HG03342 (cell line): Measurements from ENCODE around the gene RAB37.

Experiments
- ATAC-seq: cut with Tn5 transposase; IDR thresholded peaks from one replicate; pipeline ENCODE4 v1.9.1; 2021; ENCODE audit warnings: mild to moderate bottlenecking, moderate library complexity; ENCODE audit not compliant: unreplicated experiment

Gene RAB37

GRCh38 chr17:74736513-74737298, at the start of gene RAB37:
TSS of gene RAB37 (plus strand) at chr17:74737256. CDS start at chr17:74737273, 17 bp downstream.
- no peak for ATAC-seq

GRCh38 chr17:74687886-74688285, 49.2 kb upstream of the RAB37 start:
- ATAC-seq: no peak

GRCh38 chr17:74690409-74690825, 46.6 kb upstream of the RAB37 start:
- no peak for ATAC-seq

- ATAC-seq: no peak
Observed at GRCh38 chr17:74691151-74691550, 45.9 kb upstream of the RAB37 start.

- no peak for ATAC-seq
Observed at GRCh38 chr17:74694081-74694480, 43.0 kb upstream of the RAB37 start.

- ATAC-seq: no peak
Observed at GRCh38 chr17:74695629-74696028, 41.4 kb upstream of the RAB37 start.

GRCh38 chr17:74697515-74697914, 39.5 kb upstream of the RAB37 start:
- no peak for ATAC-seq

GRCh38 chr17:74698069-74698468, 39.0 kb upstream of the RAB37 start:
- ATAC-seq: no peak

GRCh38 chr17:74699236-74699635, 37.8 kb upstream of the RAB37 start:
- ATAC-seq: no peak

GRCh38 chr17:74702116-74702871, 34.8 kb upstream of the RAB37 start:
- no peak for ATAC-seq

GRCh38 chr17:74703311-74703710, 33.7 kb upstream of the RAB37 start:
- no peak for ATAC-seq

- no peak for ATAC-seq
Observed at GRCh38 chr17:74704544-74704943, 32.5 kb upstream of the RAB37 start.

GRCh38 chr17:74711058-74711824, 25.8 kb upstream of the RAB37 start:
- ATAC-seq: no peak

GRCh38 chr17:74712301-74712700, 24.8 kb upstream of the RAB37 start:
- ATAC-seq: no peak

- no peak for ATAC-seq
Observed at GRCh38 chr17:74712756-74713155, 24.3 kb upstream of the RAB37 start, which contains the start of gene CD300LF. TSS of gene CD300LF (minus strand) at chr17:74712923. CDS start at chr17:74712866, 57 bp downstream.

- no peak for ATAC-seq
Observed at GRCh38 chr17:74713171-74713755, 23.8 kb upstream of the RAB37 start.

- ATAC-seq: no peak
Observed at GRCh38 chr17:74715144-74715543, 21.9 kb upstream of the RAB37 start.

GRCh38 chr17:74720506-74720905, 16.6 kb upstream of the RAB37 start:
- ATAC-seq: no peak

GRCh38 chr17:74722782-74723181, 14.3 kb upstream of the RAB37 start:
- no peak for ATAC-seq

- ATAC-seq: no peak
Observed at GRCh38 chr17:74723891-74724290, 13.2 kb upstream of the RAB37 start.

GRCh38 chr17:74725111-74725510, 11.9 kb upstream of the RAB37 start:
- no peak for ATAC-seq
